Skeletal muscle satellite cell (primary cell): Measurements from ENCODE around the gene FAM83F.

Experiments
- H3K27me3 ChIP-seq: 2 replicates; pipeline ENCODE4 v1.7.0; 2013; ENCODE audit warnings: low read length; ENCODE audit not compliant: control insufficient read depth, insufficient read depth
- H3K36me3 ChIP-seq: 2 replicates; pipeline ENCODE4 v1.7.0; 2013; ENCODE audit warnings: mild to moderate bottlenecking, control low read depth, low read length; ENCODE audit not compliant: insufficient read depth
- H3K4me1 ChIP-seq: 2 replicates; pipeline ENCODE4 v1.7.0; 2013; ENCODE audit warnings: low read length; ENCODE audit not compliant: control insufficient read depth, insufficient read depth
- H3K4me2 ChIP-seq: 2 replicates; pipeline ENCODE4 v1.7.0; 2013; ENCODE audit warnings: mild to moderate bottlenecking, low read length
- H3K4me3 ChIP-seq: 2 replicates; pipeline ENCODE4 v1.7.0; 2013; ENCODE audit warnings: low read length
- H3K9ac ChIP-seq: 2 replicates; pipeline ENCODE4 v1.7.0; 2013; ENCODE audit warnings: mild to moderate bottlenecking, low read depth, low read length, moderate library complexity
- H3K9me3 ChIP-seq: replicated peaks from 2 replicates; pipeline ENCODE4 v1.7.0; 2013; ENCODE audit warnings: mild to moderate bottlenecking, control low read depth, low read length

Gene FAM83F

GRCh38 chr22:39956932-39957664, 37.7 kb upstream of the FAM83F start:
- Histone ChIP-seq H3K4me2 (no peak overlapping the region), H3K9me3 (no peaks in the 10 kb centered on the region), H3K36me3 (no peaks in the 10 kb centered on the region), H3K4me1 (peaks cover 33% of the 10 kb centered on the region), H3K27me3 (peaks cover 7% of the 10 kb centered on the region), H3K4me3 (no peak overlapping the region), H3K9ac (no peak overlapping the region)

GRCh38 chr22:39958009-39958711, 36.6 kb upstream of the FAM83F start:
- H3K36me3 ChIP-seq: no peaks in the 10 kb centered on the region
- H3K4me2 ChIP-seq: no peak overlapping the region
- H3K4me1 ChIP-seq: peaks cover 38% of the 10 kb centered on the region
- no peak overlapping the region for H3K9ac ChIP-seq
- H3K27me3 ChIP-seq: no peaks in the 10 kb centered on the region
- H3K4me3 ChIP-seq: no peak overlapping the region
- H3K9me3 ChIP-seq: no peaks in the 10 kb centered on the region

DNA sequence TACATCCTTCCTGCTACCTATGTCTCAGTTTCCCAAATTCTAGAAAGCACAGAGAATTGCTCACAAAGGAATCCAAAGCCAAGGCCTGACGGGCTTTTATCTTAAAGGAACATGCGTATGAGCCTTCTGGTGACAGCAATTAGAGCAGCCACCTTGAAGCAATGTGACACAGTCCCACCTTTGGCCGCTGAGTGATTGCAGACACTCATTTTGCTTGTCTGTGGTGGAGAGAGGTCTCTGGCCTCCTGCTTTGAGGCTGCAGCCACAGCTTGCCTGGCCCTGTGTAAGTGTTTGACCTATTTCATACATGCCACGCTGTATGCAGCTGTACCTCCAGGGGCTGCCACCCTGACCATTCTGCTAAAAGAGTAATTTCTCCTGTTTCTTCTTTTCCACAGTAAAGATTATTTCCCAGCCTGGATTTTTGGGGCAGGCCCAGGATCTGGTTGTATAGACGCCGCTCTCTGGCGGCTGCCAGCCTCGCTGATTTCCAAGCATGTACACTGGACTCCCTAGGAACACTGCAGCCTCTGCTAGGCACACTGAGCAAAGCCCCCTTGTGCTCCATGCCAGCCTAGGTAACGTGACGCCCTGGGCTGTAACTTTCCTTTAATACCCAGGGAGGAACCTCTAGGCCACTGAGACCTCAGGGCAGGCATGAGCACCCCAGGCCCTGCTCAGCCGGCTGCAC, 35.7 kb upstream of the FAM83F start:
- Histone ChIP-seq H3K27me3 (no peaks in the 10 kb centered on the region), H3K4me2 (no peak overlapping the region), H3K9ac (no peak overlapping the region), H3K9me3 (no peaks in the 10 kb centered on the region), H3K36me3 (no peaks in the 10 kb centered on the region), H3K4me1 (peaks cover 38% of the 10 kb centered on the region), H3K4me3 (no peak overlapping the region)

GRCh38 chr22:39959640-39960447, 34.9 kb upstream of the FAM83F start, which contains the start of gene TMA7B:
TMA7B (plus strand) TSS chr22:39960397; CDS start chr22:39964375, 3,978 bp downstream.
- Histone ChIP-seq H3K4me3 (no peak within 1 kb of the TSS), H3K36me3 (no peaks in the 10 kb centered on the region), H3K9ac (no peak within 1 kb of the TSS), H3K4me2 (peak within 1 kb of the TSS; percentile 64), H3K4me1 (peaks cover 33% of the 10 kb centered on the region), H3K27me3 (no peaks in the 10 kb centered on the region), H3K9me3 (no peaks in the 10 kb centered on the region)

GRCh38 chr22:39960791-39961746, 33.7 kb upstream of the FAM83F start:
- H3K4me1 ChIP-seq: peaks cover 33% of the 10 kb centered on the region
- no peaks in the 10 kb centered on the region for H3K9me3 ChIP-seq
- no peak overlapping the region for H3K4me3 ChIP-seq
- peak overlapping the region; percentile 13 for H3K9ac ChIP-seq
- no peaks in the 10 kb centered on the region for H3K27me3 ChIP-seq
- H3K36me3 ChIP-seq: no peaks in the 10 kb centered on the region
- H3K4me2 ChIP-seq: peak overlapping the region; percentile 64

DNA sequence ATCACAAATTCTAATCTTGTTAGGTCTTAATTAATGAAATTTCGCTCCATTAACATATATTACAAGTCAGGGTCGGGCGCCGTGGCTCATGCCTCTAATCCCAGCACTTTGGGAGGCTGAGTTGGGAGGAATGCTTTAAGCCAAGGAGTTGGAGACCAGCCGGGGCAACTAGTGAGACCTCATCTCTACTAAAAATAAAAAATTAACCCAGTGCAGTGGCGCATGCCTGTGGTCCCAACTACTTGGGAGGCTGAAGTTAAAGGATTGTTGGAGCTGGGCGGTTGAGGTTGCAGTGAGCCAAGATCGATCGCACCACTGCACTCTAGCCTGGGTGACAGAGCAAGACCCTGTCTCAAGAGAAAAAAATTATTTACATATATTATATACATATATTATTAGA, 32.7 kb upstream of the FAM83F start:
- no peaks in the 10 kb centered on the region for H3K9me3 ChIP-seq
- peaks cover 42% of the 10 kb centered on the region for H3K4me1 ChIP-seq
- H3K4me3 ChIP-seq: no peak overlapping the region
- H3K4me2 ChIP-seq: peak overlapping the region; percentile 64
- H3K27me3 ChIP-seq: no peaks in the 10 kb centered on the region
- H3K9ac ChIP-seq: no peak overlapping the region
- H3K36me3 ChIP-seq: no peaks in the 10 kb centered on the region

DNA sequence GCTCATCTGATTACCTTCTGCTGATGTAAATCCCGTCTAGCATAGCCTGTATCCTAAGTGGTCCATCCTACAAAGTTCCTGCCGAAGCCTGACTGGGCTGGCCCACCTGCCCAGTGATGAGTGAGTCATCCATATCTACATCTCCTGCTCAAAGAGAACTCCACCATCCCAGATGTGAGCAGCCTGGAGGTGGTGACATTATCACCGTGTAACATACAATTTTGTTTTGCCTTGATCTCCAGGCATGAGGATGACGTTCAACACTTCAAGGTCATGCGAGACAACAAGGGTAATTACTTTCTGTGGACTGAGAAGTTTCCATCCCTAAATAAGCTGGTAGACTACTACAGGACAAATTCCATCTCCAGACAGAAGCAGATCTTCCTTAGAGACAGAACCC, 29.0 kb upstream of the FAM83F start:
- Histone ChIP-seq H3K4me1 (peaks cover 45% of the 10 kb centered on the region), H3K36me3 (no peaks in the 10 kb centered on the region), H3K4me2 (no peak overlapping the region), H3K9me3 (no peaks in the 10 kb centered on the region), H3K4me3 (no peak overlapping the region), H3K9ac (no peak overlapping the region), H3K27me3 (no peaks in the 10 kb centered on the region)

DNA sequence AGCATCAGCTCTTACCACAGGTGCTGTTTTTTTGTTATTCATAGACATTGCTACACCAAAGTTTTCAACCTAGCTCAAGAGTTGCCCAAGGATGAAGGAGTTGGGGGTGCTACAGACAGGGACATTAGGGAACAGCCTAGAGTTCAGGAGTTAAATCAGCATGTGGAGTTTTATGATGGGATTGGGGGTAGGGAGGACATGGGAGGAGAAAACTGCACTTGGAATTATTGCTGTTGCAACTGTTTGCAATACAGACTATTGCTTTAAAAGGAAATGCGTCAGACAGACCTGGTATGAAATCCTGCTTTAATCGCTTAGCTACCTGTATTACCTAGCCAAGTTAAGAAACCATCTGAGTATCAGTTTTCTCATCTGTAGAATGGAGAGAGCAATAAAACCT, 28.3 kb upstream of the FAM83F start:
- peak overlapping the region; percentile 51 for H3K4me2 ChIP-seq
- H3K4me3 ChIP-seq: no peak overlapping the region
- H3K4me1 ChIP-seq: peaks cover 39% of the 10 kb centered on the region
- H3K27me3 ChIP-seq: peaks cover 3% of the 10 kb centered on the region
- H3K9ac ChIP-seq: no peak overlapping the region
- no peaks in the 10 kb centered on the region for H3K9me3 ChIP-seq
- H3K36me3 ChIP-seq: no peaks in the 10 kb centered on the region

- Histone ChIP-seq H3K36me3 (no peaks in the 10 kb centered on the region), H3K4me2 (peak overlapping the region; percentile 51), H3K4me1 (peaks cover 31% of the 10 kb centered on the region), H3K9ac (no peak overlapping the region), H3K9me3 (no peaks in the 10 kb centered on the region), H3K4me3 (no peak overlapping the region), H3K27me3 (peaks cover 11% of the 10 kb centered on the region)
Measured at GRCh38 chr22:39967103-39967829, 27.5 kb upstream of the FAM83F start.
